HG02970 (cell line): ENCODE results near the gene FAM83C.
"Not testable (repeated sequence)": the region's sequence is repeated elsewhere in the genome, so short reads cannot be mapped to it uniquely, and the experiment has no call there.

Experiments used
- ATAC-seq: cut with Tn5 transposase; IDR thresholded peaks from one replicate; pipeline ENCODE4 v1.9.1; 2021; ENCODE audit warnings: mild to moderate bottlenecking, moderate library complexity, moderate number of reproducible peaks; ENCODE audit not compliant: unreplicated experiment, low FRiP score

Gene FAM83C

GRCh38 chr20:35319192-35319870 is 27.1 kb upstream of the FAM83C start:
- no peak for ATAC-seq

- no peak for ATAC-seq
Observed at GRCh38 chr20:35318502-35319157, 26.4 kb upstream of the FAM83C start.

GRCh38 chr20:35317416-35318210 is 25.4 kb upstream of the FAM83C start:
- no peak for ATAC-seq

- no peak for ATAC-seq
Observed at GRCh38 chr20:35316086-35316485, 23.9 kb upstream of the FAM83C start.

- ATAC-seq = not testable (repeated sequence)
Observed at GRCh38 chr20:35315632-35316020, 23.4 kb upstream of the FAM83C start.

- ATAC-seq = no peak
Observed at GRCh38 chr20:35314816-35315631, 22.8 kb upstream of the FAM83C start.

- no peak for ATAC-seq
Observed at GRCh38 chr20:35312318-35312717, 20.1 kb upstream of the FAM83C start.

- ATAC-seq = no peak
Observed at GRCh38 chr20:35311822-35312221, 19.6 kb upstream of the FAM83C start.

- no peak for ATAC-seq
Observed at GRCh38 chr20:35311409-35311808, 19.2 kb upstream of the FAM83C start.

- no peak for ATAC-seq
Observed at GRCh38 chr20:35307666-35308653, 15.7 kb upstream of the FAM83C start.

GRCh38 chr20:35306931-35307517 is 14.8 kb upstream of the FAM83C start:
- ATAC-seq = no peak

- ATAC-seq = no peak
Observed at GRCh38 chr20:35305682-35306556, 13.7 kb upstream of the FAM83C start.

GRCh38 chr20:35304956-35305355 is 12.7 kb upstream of the FAM83C start:
- ATAC-seq = no peak

GRCh38 chr20:35303735-35304491 is 11.7 kb upstream of the FAM83C start:
- no peak for ATAC-seq

GRCh38 chr20:35303382-35303734 is 11.1 kb upstream of the FAM83C start:
- no peak for ATAC-seq

GRCh38 chr20:35302421-35303335 is 10.5 kb upstream of the FAM83C start:
- ATAC-seq = no peak
